Right cardiac atrium (tissue), 5 donors: ENCODE measurements around the gene CNTNAP2. TPM values are rescaled to one million over a fixed set of nuclear protein-coding genes. Genes with fewer than 3 reads are reported as not detected.
"Not testable (repeated sequence)": the region's sequence is repeated elsewhere in the genome, so short reads cannot be mapped to it uniquely, and the experiment has no call there.

ENCODE experiments used
- ATAC-seq, 2 donors: fragments of 200-7000 bp; cut with Tn5 transposase; one replicate each; pipeline versions ENCODE4 v1.8.0 to v1.9.1; 2020; ENCODE audit warnings: moderate library complexity in 2 of 2, mild to moderate bottlenecking in 1 of 2
- DNase-seq, 3 donors: peaks; one replicate each; pipeline ENCODE4 v3.0.0-alpha.2; 2020
- H3K27ac ChIP-seq: one replicate; pipeline ENCODE4 v1.5.1; 2013; ENCODE audit warnings: mild to moderate bottlenecking, low read length, control low read depth, moderate library complexity
- H3K27me3 ChIP-seq: one replicate; pipeline ENCODE4 v1.6.1; 2013; ENCODE audit not compliant: control insufficient read depth, insufficient read depth
- H3K4me1 ChIP-seq: one replicate; pipeline ENCODE4 v1.6.1; 2013; ENCODE audit warnings: low read length; ENCODE audit not compliant: control insufficient read depth, insufficient read depth
- H3K4me3 ChIP-seq: one replicate; pipeline ENCODE4 v1.5.1; 2013; ENCODE audit warnings: low read length, control low read depth
- H3K9me3 ChIP-seq: one replicate; pipeline ENCODE4 v1.6.1; 2013; ENCODE audit warnings: low read length; ENCODE audit not compliant: control insufficient read depth
- WGBS: extraction: QIAGEN DNeasy Blood & Tissue Kit; methylation state at CpG from one replicate; pipeline ENCODE4 v1.1.7; 2013; 5-methylcytosine and 5-hydroxymethylcytosine counted together
- intact Hi-C, 4 donors: fragments of 100-400 bp; cut with DNase I; formaldehyde crosslinking; loops; one replicate each; pipeline versions ENCODE4 v1.11.0 to v1.14.0; 2022 to 2023
- polyA plus RNA-seq: library from polyadenylated mRNA; stranded (reverse); fragments of 200-250 nt; gene quantifications from one replicate; pipeline ENCODE4 v1.2.3, GENCODE V29; 2013
- total RNA-seq, 4 donors: library from RNA; stranded (reverse); fragmentation: NEBNext Ultra II Directional; extraction: Animal tissue kit (Norgen Biotek cat#: 25700); gene quantifications; one replicate each; pipeline ENCODE4 v1.2.1, GENCODE V29; 2021
- donor health status: healthy with polysubstance abuse.
- donor health status: DM: no; HTN: yes; CAD: no.
- donor health status: DM: no; HTN: no; CAD: no.
- donor health status: DM: no; HTN: yes; CAD: no; lungs with severe emphysema.
- donor health status: DM: yes; HTN: yes; CAD: no.

CNTNAP2 gene
- total and polyA plus RNA-seq, 5 donors: 0.23 to 1.7 (median 0.91) TPM; not detected in 1

- no peak for ATAC-seq
- DNase-seq: no peak
- Histone ChIP-seq H3K4me3 (no peak overlapping the region), H3K4me1 (no peaks in the 10 kb centered on the region), H3K27ac (no peak overlapping the region), H3K27me3 (no peaks in the 10 kb centered on the region), H3K9me3 (no peaks in the 10 kb centered on the region)
- WGBS: 89% methylated on average over 1 of the region's 1 CpG
- intact Hi-C loops: no loop called here
Measured at GRCh38 chr7:148060724-148061123, 1944.1 kb downstream of the CNTNAP2 start.

- DNase-seq: not testable (repeated sequence)
Measured at GRCh38 chr7:148078111-148078510, 1961.5 kb downstream of the CNTNAP2 start.

GRCh38 chr7:148079206-148080080 lies 1962.8 kb downstream of the CNTNAP2 start:
- intact Hi-C loops: no loop called here
- Histone ChIP-seq H3K9me3 (no peaks in the 10 kb centered on the region), H3K4me1 (no peaks in the 10 kb centered on the region), H3K27ac (no peak overlapping the region), H3K27me3 (no peaks in the 10 kb centered on the region), H3K4me3 (no peak overlapping the region)
- ATAC-seq (no peak), DNase-seq (no peak)
- 89% methylated on average over 2 of the region's 2 CpGs for WGBS

More at GRCh38 chr7:148078111-148078510, 1961.5 kb downstream of the CNTNAP2 start:
- H3K27ac ChIP-seq, H3K4me1 ChIP-seq, intact Hi-C loops, H3K9me3 ChIP-seq, H3K27me3 ChIP-seq, ATAC-seq, H3K4me3 ChIP-seq: not testable (repeated sequence)
- 78% methylated on average over 4 of the region's 4 CpGs for WGBS

GRCh38 chr7:148083448-148083847 lies 1966.8 kb downstream of the CNTNAP2 start:
- no peaks in the 10 kb centered on the region for H3K9me3 ChIP-seq
- no peak overlapping the region for H3K4me3 ChIP-seq
- no peak overlapping the region for H3K27ac ChIP-seq
- 19% methylated on average over 1 of the region's 1 CpG for WGBS
- ATAC-seq: no peak
- intact Hi-C loops: no loop called here
- no peaks in the 10 kb centered on the region for H3K27me3 ChIP-seq
- no peak for DNase-seq
- H3K4me1 ChIP-seq: no peaks in the 10 kb centered on the region

GRCh38 chr7:148084138-148084537 lies 1967.5 kb downstream of the CNTNAP2 start:
- H3K4me3 ChIP-seq: no peak overlapping the region
- WGBS: 4% methylated on average over 3 of the region's 3 CpGs
- DNase-seq: peak in 2 of 3 donors; percentile 20 to 54
- intact Hi-C loops: no loop called here
- H3K27me3 ChIP-seq: no peaks in the 10 kb centered on the region
- no peak overlapping the region for H3K27ac ChIP-seq
- peak; percentile 51 to 52 for ATAC-seq
- no peaks in the 10 kb centered on the region for H3K9me3 ChIP-seq
- H3K4me1 ChIP-seq: no peaks in the 10 kb centered on the region

GRCh38 chr7:148091882-148092281 lies 1975.3 kb downstream of the CNTNAP2 start:
- Histone ChIP-seq H3K9me3 (no peaks in the 10 kb centered on the region), H3K27me3 (no peaks in the 10 kb centered on the region), H3K4me1 (no peaks in the 10 kb centered on the region), H3K27ac (no peak overlapping the region), H3K4me3 (no peak overlapping the region)
- WGBS: 52% methylated on average over 4 of the region's 4 CpGs
- intact Hi-C loops: no loop called here
- no peak for ATAC-seq
- no peak for DNase-seq

GRCh38 chr7:148093375-148094166 lies 1977.0 kb downstream of the CNTNAP2 start:
- Histone ChIP-seq H3K27me3 (no peaks in the 10 kb centered on the region), H3K4me1 (no peaks in the 10 kb centered on the region), H3K27ac (no peak overlapping the region), H3K4me3 (no peak overlapping the region), H3K9me3 (no peaks in the 10 kb centered on the region)
- intact Hi-C loops: no loop called here
- no peak for ATAC-seq
- WGBS: 81% methylated on average over 9 of the region's 9 CpGs
- no peak for DNase-seq

GRCh38 chr7:148095066-148095465 lies 1978.5 kb downstream of the CNTNAP2 start:
- no peaks in the 10 kb centered on the region for H3K27me3 ChIP-seq
- WGBS: 35% methylated on average over 8 of the region's 8 CpGs
- H3K9me3 ChIP-seq: no peaks in the 10 kb centered on the region
- ATAC-seq (no peak), DNase-seq (peak in 1 of 3 donors; percentile 34)
- intact Hi-C loops: no loop called here
- H3K4me3 ChIP-seq: no peak overlapping the region
- no peak overlapping the region for H3K27ac ChIP-seq
- no peaks in the 10 kb centered on the region for H3K4me1 ChIP-seq

- intact Hi-C loops: no loop called here
- no peak overlapping the region for H3K27ac ChIP-seq
- H3K9me3 ChIP-seq: no peaks in the 10 kb centered on the region
- no peak overlapping the region for H3K4me3 ChIP-seq
- H3K4me1 ChIP-seq: no peaks in the 10 kb centered on the region
- WGBS: 47% methylated on average over 4 of the region's 4 CpGs
- DNase-seq: no peak
- ATAC-seq: no peak
- no peaks in the 10 kb centered on the region for H3K27me3 ChIP-seq
Measured at GRCh38 chr7:148104136-148104716, 1987.6 kb downstream of the CNTNAP2 start.

GRCh38 chr7:148104924-148105323 lies 1988.3 kb downstream of the CNTNAP2 start:
- DNase-seq: no peak
- no peaks in the 10 kb centered on the region for H3K27me3 ChIP-seq
- 92% methylated on average over 2 of the region's 2 CpGs for WGBS

GRCh38 chr7:148105853-148106252 lies 1989.3 kb downstream of the CNTNAP2 start:
- Histone ChIP-seq H3K27me3 (no peaks in the 10 kb centered on the region), H3K4me3 (no peak overlapping the region), H3K27ac (no peak overlapping the region), H3K9me3 (no peaks in the 10 kb centered on the region), H3K4me1 (no peaks in the 10 kb centered on the region)
- ATAC-seq: no peak
- no peak for DNase-seq
- intact Hi-C loops: no loop called here
- 97% methylated on average over 1 of the region's 1 CpG for WGBS

More at GRCh38 chr7:148104924-148105323, 1988.3 kb downstream of the CNTNAP2 start:
- H3K4me1 ChIP-seq: no peaks in the 10 kb centered on the region
- H3K4me3 ChIP-seq: no peak overlapping the region
- no peaks in the 10 kb centered on the region for H3K9me3 ChIP-seq
- intact Hi-C loops: no loop called here
- ATAC-seq: no peak
- H3K27ac ChIP-seq: no peak overlapping the region
